GM21529 (cell line): ENCODE results near the gene TMEM132E.

Experiments used
- ATAC-seq: cut with Tn5 transposase; IDR thresholded peaks from one replicate; pipeline ENCODE4 v1.9.1; 2021; ENCODE audit not compliant: unreplicated experiment

TMEM132E gene

DNA sequence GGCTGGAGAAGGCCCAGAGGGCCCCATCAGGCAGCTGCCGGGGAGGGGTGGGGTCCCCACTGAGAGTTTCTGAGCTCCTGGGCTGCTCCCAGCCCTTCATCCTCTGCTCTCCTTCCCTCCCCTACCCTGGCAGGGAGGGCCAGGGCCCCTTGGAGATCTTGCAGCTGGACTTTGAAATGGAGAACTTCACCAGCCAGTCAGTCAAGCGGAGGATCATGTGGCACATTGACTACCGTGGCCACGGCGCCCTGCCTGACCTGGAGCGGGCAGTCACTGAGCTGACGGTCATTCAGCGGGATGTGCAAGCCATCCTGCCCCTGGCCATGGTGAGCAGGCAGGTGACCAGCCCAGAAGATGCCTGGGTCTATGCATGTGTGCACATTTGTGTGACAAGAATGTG is 49.5 kb downstream of the TMEM132E start:
- no peak for ATAC-seq

DNA sequence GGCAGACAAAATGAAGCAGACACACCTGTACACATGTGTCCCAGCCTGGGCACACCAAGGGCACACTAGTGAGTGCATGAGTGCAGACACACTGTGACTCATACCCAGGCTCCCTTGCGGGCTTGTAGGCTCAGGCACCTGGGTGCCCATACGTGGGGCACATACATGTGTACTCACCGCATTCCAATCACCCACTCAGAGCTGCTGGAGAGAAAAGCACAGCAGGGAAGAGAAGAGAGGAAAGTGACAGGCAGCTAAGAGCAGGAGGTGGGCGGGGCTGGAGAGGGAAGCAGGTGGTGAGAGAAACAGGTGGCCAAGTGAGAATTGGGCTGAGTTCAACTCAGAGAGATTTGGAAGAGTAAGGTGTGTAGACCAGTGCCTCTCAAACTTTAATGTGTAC is 54.0 kb downstream of the TMEM132E start:
- ATAC-seq: no peak

- ATAC-seq: no peak
These were observed 54.4 kb downstream of the TMEM132E start for GRCh38 chr17:34633760-34634159.

- ATAC-seq: no peak
These were observed 55.3 kb downstream of the TMEM132E start for GRCh38 chr17:34634551-34635160.

- ATAC-seq: no peak
These were observed 56.5 kb downstream of the TMEM132E start for GRCh38 chr17:34635876-34636275.

DNA sequence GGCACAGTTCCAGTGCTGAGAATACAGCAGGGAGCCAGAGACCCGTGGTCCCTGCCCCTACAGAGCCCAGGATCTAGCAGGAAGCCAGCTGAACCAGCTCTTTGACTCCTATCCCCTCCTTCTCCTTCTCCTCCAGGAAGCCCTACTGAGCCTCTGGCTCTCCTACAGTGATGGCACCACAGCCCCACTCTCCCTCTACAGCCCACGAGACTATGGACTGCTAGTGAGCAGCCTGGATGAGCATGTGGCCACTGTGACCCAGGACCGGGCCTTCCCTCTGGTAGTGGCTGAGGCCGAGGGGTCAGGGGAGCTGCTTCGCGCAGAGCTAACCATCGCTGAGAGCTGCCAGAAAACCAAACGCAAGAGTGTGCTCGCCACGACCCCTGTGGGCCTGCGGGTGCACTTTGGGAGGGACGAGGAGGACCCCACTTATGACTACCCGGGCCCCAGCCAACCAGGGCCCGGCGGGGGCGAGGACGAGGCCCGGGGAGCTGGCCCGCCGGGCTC is 57.7 kb downstream of the TMEM132E start:
- no peak for ATAC-seq

DNA sequence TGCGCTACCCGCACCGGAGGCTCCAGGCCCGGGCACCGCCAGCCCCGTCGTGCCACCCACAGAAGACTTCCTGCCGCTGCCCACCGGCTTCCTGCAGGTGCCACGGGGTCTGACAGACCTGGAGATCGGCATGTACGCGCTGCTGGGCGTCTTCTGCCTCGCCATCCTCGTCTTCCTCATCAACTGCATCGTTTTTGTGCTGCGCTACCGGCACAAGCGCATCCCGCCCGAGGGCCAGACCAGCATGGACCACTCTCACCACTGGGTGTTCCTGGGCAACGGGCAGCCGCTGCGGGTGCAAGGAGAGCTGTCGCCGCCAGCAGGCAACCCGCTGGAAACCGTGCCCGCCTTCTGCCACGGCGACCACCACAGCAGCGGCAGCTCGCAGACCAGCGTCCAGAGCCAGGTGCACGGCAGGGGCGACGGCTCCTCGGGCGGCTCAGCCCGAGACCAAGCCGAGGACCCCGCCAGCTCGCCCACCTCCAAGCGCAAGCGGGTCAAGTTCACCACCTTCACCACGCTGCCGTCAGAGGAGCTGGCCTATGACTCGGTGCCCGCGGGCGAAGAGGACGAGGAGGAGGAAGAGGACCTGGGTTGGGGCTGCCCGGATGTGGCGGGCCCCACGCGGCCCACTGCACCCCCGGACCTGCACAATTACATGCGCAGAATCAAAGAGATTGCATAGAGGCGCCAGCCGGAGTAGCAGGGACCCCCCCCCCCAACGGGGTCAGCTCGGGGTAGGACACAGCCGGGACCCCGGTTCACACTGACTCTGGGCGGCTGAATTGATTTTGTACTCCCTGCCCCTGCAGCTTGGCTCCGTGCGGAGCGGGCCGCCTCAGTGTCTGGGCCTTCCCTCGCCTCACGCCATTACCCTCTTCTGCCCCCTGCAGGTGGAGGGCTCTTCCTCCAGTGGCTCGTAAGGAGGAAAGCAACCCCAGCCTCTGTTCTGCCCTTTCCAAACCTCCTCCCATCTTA is 58.5 kb downstream of the TMEM132E start:
- ATAC-seq: no peak

DNA sequence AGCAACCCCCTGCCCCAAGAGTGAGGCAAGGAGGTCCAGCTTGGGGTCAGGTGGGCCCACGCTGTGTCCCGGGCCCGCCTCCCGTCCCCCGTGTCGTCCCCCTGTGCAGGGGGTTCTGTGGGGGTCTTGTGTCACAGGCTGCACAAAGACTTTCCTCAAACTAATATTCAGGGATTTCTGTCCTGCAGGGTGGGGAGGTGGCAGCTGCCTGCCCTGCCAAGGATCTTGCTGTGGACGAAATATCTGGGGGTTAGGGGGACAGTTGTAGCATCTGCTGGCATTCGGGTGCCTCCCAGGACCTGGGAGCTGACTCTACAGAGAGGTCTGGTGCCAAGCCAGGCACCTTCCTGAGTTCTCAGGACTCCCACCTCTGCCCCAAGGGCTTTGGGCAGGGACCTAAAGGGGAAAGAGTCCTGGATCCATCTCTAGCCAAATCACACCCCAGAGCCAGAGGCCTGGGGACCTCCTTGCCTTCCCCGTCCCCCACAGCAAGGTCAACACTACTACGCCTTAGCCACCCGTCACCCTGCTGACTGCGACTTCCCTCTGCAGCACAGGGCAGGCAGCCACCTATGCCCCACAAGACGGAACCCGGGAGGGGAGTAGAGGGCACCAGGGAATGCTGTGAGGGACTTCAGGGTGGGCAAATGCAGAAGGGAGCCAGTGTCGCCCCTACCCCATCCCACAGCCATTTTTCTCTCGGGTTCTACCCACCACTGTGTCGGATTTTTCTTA is 59.3 kb downstream of the TMEM132E start:
- no peak for ATAC-seq

DNA sequence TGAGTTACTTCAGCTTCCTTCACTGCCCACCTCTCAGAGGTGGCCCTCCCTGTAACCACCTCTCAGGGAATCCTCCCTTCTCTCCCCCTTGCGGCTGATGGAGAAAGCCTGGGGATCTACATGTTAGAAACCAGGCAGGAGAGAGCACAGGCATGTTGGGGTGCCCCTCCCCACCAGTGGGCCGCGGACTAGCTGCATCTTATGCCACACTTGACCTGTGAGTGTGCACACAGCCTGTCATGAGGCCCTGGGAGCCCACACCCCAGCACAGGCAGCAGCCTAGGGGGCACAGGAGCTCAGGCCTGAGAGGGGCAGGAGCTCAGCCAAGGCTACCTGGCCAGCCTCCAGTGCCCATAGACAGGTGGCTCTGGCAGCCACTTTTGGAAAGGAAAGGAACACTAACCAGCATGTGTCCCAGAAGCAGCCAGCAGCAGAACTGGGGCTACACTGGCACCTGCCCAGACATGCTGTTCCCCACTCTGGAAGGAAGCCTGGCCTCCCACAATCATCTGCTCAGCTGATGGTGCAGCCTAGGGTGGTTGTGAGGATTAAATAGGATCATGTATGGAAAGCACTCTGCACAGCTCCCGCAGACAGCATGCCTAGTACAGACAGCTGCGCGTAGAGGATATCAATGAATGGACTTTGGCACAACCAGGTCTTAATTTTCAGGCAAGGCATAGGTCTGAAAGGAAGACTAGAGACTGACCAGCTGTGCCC is 60.5 kb downstream of the TMEM132E start:
- no peak for ATAC-seq

- ATAC-seq: no peak
These were observed 62.0 kb downstream of the TMEM132E start for GRCh38 chr17:34641368-34641767.

- ATAC-seq: no peak
These were observed 65.7 kb downstream of the TMEM132E start for GRCh38 chr17:34644941-34645550.

GRCh38 chr17:34645594-34645993 is 66.2 kb downstream of the TMEM132E start:
- no peak for ATAC-seq

- ATAC-seq: no peak
These were observed 68.1 kb downstream of the TMEM132E start for GRCh38 chr17:34647511-34647910.

- ATAC-seq: no peak
These were observed 70.8 kb downstream of the TMEM132E start for GRCh38 chr17:34650051-34650750.

DNA sequence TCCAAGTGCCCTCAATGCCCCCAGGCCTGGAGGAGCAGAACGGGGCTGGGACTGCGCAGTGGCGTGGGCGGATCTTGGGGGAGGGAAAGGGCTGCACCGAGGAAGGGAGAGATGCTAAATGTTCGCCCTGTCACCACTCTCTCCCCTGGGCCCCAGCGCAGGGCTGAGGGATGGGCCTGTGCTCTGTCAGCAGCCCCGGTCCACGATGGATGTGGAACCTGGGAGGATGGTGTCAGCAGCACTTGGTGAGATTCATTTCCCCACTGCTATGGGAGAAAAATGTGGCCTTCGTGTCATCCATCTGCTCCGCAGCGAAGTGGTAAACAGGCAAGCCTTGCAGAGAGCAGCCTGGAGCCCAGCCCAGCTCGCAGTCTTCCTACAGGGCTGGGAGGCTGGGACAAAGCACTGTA is 72.0 kb downstream of the TMEM132E start:
- no peak for ATAC-seq

- ATAC-seq: no peak
These were observed 72.7 kb downstream of the TMEM132E start for GRCh38 chr17:34652021-34652555.

- no peak for ATAC-seq
These were observed 74.1 kb downstream of the TMEM132E start for GRCh38 chr17:34653511-34653910.

- no peak for ATAC-seq
These were observed 75.0 kb downstream of the TMEM132E start for GRCh38 chr17:34654276-34654880.

GRCh38 chr17:34654881-34655276 is 75.5 kb downstream of the TMEM132E start:
- ATAC-seq: no peak
